Caco-2 (cell line): ENCODE data around the gene CYSLTR2. TPM values are rescaled to one million over a fixed set of nuclear protein-coding genes. Genes with fewer than 3 reads are reported as not detected.

Source experiments
- BruUV-seq: library from RNA; stranded (reverse); fragments of 400-500 nt; replicated peaks from 2 replicates; lab custom pipeline; 2021; lab: Mats Ljungman, UMichigan
- CTCF ChIA-PET: fragments of 300-600 bp; sonication (Branson Sonifier 250); formaldehyde crosslinking; loops from one replicate; lab custom pipeline; 2022; ENCODE audit warnings: antibody characterized with exemption; lab: Charles Lee
- POLR2A ChIA-PET: fragments of 300-600 bp; sonication (Branson Sonifier 250); formaldehyde crosslinking; loops from one replicate; lab custom pipeline; 2022; ENCODE audit warnings: antibody characterized with exemption; lab: Charles Lee
- DNase-seq, 2 experiments: peaks; one replicate each; pipeline versions ENCODE4 v3.0.0 to v3.0.0-alpha.2; 2020 to 2022
- H3K27me3 ChIP-seq: replicated peaks from 2 replicates; pipeline ENCODE4 v1.6.0; 2011; ENCODE audit warnings: low read length; ENCODE audit not compliant: control insufficient read depth, insufficient read depth
- H3K36me3 ChIP-seq: 2 replicates; pipeline ENCODE4 v1.5.1; 2011; ENCODE audit warnings: low read length; ENCODE audit not compliant: control insufficient read depth, insufficient read depth
- H3K4me1 ChIP-seq: fragments of 250-450 bp; sonication (Bioruptor Pico); 2 replicates; pipeline ENCODE4 v1.5.1; 2020; ENCODE audit warnings: mild to moderate bottlenecking
- H3K4me3 ChIP-seq: 2 replicates; pipeline ENCODE4 v1.5.1; 2011; ENCODE audit warnings: low read depth, mild to moderate bottlenecking, control low read depth, low read length
- H3K9me3 ChIP-seq: fragments of 250-450 bp; sonication (Bioruptor Pico); 2 replicates; pipeline ENCODE4 v1.5.1; 2020; ENCODE audit warnings: mild to moderate bottlenecking, moderate library complexity
- H3K27ac Mint-ChIP-seq: one replicate; pipeline ENCODE4 v1.8.0; 2022; ENCODE audit warnings: mixed read lengths; ENCODE audit not compliant: unreplicated experiment
- H3K27me3 Mint-ChIP-seq: one replicate; pipeline ENCODE4 v1.8.0; 2022; ENCODE audit warnings: mixed read lengths; ENCODE audit not compliant: insufficient read depth, unreplicated experiment
- H3K36me3 Mint-ChIP-seq: one replicate; pipeline ENCODE4 v1.8.0; 2022; ENCODE audit warnings: mild to moderate bottlenecking, mixed read lengths; ENCODE audit not compliant: insufficient read depth, unreplicated experiment
- H3K4me1 Mint-ChIP-seq: one replicate; pipeline ENCODE4 v1.8.0; 2022; ENCODE audit warnings: low read depth, mixed read lengths; ENCODE audit not compliant: unreplicated experiment
- H3K4me3 Mint-ChIP-seq: one replicate; pipeline ENCODE4 v1.8.0; 2022; ENCODE audit warnings: mild to moderate bottlenecking, moderate library complexity, mixed read lengths; ENCODE audit not compliant: unreplicated experiment
- H3K9me3 Mint-ChIP-seq: one replicate; pipeline ENCODE4 v1.8.0; 2022; ENCODE audit warnings: mixed read lengths; ENCODE audit not compliant: unreplicated experiment
- CTCF ChIP-seq, 2 experiments: fragments of 200-600 bp in 1 of 2; IDR thresholded peaks; 1 replicate in 1 of 2; 2 replicates in 1 of 2; pipeline versions ENCODE4 v1.5.1 to v1.8.0; 2011 to 2022; ENCODE audit warnings: antibody characterized with exemption in 1 of 2, control low read depth in 1 of 2, inconsistent platforms in 1 of 2, low read depth in 1 of 2, low read length in 1 of 2, mild to moderate bottlenecking in 1 of 2, moderate library complexity in 1 of 2; ENCODE audit not compliant: insufficient read depth in 1 of 2, severe bottlenecking in 1 of 2, unreplicated experiment in 1 of 2
- intact Hi-C: fragments of 100-400 bp; cut with micrococcal nuclease; formaldehyde crosslinking; loops from one replicate; pipeline ENCODE4 v1.10.0; 2022; ENCODE audit not compliant: unreplicated experiment
- total RNA-seq: library from RNA; stranded (reverse); gene quantifications from 2 replicates; pipeline ENCODE4 v1.2.3, GENCODE V29; 2022

Gene CYSLTR2
- total RNA-seq, 1 experiment from 2014 or later, result not detected

GRCh38 chr13:48621056-48621455 lies 32.7 kb upstream of the CYSLTR2 start:
- peak overlapping the region; percentile 6 for H3K27ac Mint-ChIP-seq

GRCh38 chr13:48624016-48624415 lies 29.7 kb upstream of the CYSLTR2 start:
- H3K36me3 ChIP-seq, result no peaks in the 10 kb centered on the region
- H3K4me1 ChIP-seq, result peaks cover 29% of the 10 kb centered on the region
- peaks cover 21% of the 10 kb centered on the region; the same call in 1 of the 2 replicates for H3K9me3 ChIP-seq
- no peak for DNase-seq
- no peak overlapping the region for H3K4me3 ChIP-seq
- intact Hi-C loops, result no loop called here
- BruUV-seq, result no TSS peak
- H3K36me3 Mint-ChIP-seq, result no peaks in the 10 kb centered on the region
- ChIA-PET CTCF (no interaction called here), POLR2A (no interaction called here)
- no peaks in the 10 kb centered on the region for H3K27me3 Mint-ChIP-seq
- H3K4me3 Mint-ChIP-seq, result no peak overlapping the region
- H3K4me1 Mint-ChIP-seq, result peaks cover 37% of the 10 kb centered on the region
- no peak overlapping the region for H3K27ac Mint-ChIP-seq
- no peak for TF ChIP-seq CTCF (IDR thresholded peaks at IDR 0.05; ENCODE audit: insufficient read depth in 1 of 2, low read depth in 1 of 2, low read length in 1 of 2, severe bottlenecking in 1 of 2, unreplicated experiment in 1 of 2)
- peaks cover 32% of the 10 kb centered on the region for H3K9me3 Mint-ChIP-seq
- H3K27me3 ChIP-seq, result no peaks in the 10 kb centered on the region

More at GRCh38 chr13:48621056-48621455, 32.7 kb upstream of the CYSLTR2 start:
- ChIA-PET CTCF (no interaction called here), POLR2A (no interaction called here)
- Mint-ChIP-seq H3K27me3 (no peaks in the 10 kb centered on the region), H3K9me3 (peaks cover 21% of the 10 kb centered on the region), H3K4me3 (no peak overlapping the region), H3K36me3 (no peaks in the 10 kb centered on the region), H3K4me1 (peaks cover 16% of the 10 kb centered on the region)
- Histone ChIP-seq H3K4me3 (no peak overlapping the region), H3K4me1 (peaks cover 13% of the 10 kb centered on the region), H3K36me3 (no peaks in the 10 kb centered on the region), H3K9me3 (peaks cover 24% of the 10 kb centered on the region), H3K27me3 (no peaks in the 10 kb centered on the region)
- intact Hi-C loops, result no loop called here
- TF ChIP-seq CTCF (IDR thresholded peaks at IDR 0.05; ENCODE audit: insufficient read depth in 1 of 2, low read depth in 1 of 2, low read length in 1 of 2, severe bottlenecking in 1 of 2, unreplicated experiment in 1 of 2), result no peak
- no peak for DNase-seq
- no TSS peak for BruUV-seq

GRCh38 chr13:48624858-48625257 lies 28.9 kb upstream of the CYSLTR2 start:
- Histone ChIP-seq H3K4me3 (no peak overlapping the region), H3K9me3 (0 out of 2 replicates have a peak, but pooled peaks cover 21% of the 10 kb centered on the region), H3K36me3 (no peaks in the 10 kb centered on the region), H3K27me3 (no peaks in the 10 kb centered on the region), H3K4me1 (peaks cover 38% of the 10 kb centered on the region)
- TF ChIP-seq CTCF (IDR thresholded peaks at IDR 0.05; ENCODE audit: insufficient read depth in 1 of 2, low read depth in 1 of 2, low read length in 1 of 2, severe bottlenecking in 1 of 2, unreplicated experiment in 1 of 2), result no peak
- Mint-ChIP-seq H3K27me3 (no peaks in the 10 kb centered on the region), H3K4me1 (peaks cover 43% of the 10 kb centered on the region), H3K27ac (peak overlapping the region; percentile 62), H3K36me3 (no peaks in the 10 kb centered on the region), H3K4me3 (no peak overlapping the region), H3K9me3 (peaks cover 39% of the 10 kb centered on the region)
- no peak for DNase-seq
- BruUV-seq, result no TSS peak
- intact Hi-C loops, result no loop called here
- ChIA-PET POLR2A (no interaction called here), CTCF (interaction anchor here (1.2 kb wide), 1 partner anchor 144 kb away, joined by 4 read pairs; no protein-coding TSS in a partner anchor)
